Activated CD8-positive, alpha-beta memory T cell treated with anti-CD3 and anti-CD28 coated beads for 36 hours (primary cell): ENCODE data around the gene HDHD2. TPM values are rescaled to one million over a fixed set of nuclear protein-coding genes. Genes with fewer than 3 reads are reported as not detected.
"Not testable (repeated sequence)": the region's sequence is repeated elsewhere in the genome, so short reads cannot be mapped to it uniquely, and the experiment has no call there.

Experiments used
- CTCF ChIA-PET: fragments of 350-600 bp; sonication (Branson Sonifier 250); formaldehyde crosslinking; loops from one replicate; lab custom pipeline; 2021; ENCODE audit warnings: antibody characterized with exemption; lab: Charles Lee
- POLR2A ChIA-PET: fragments of 350-600 bp; sonication (Branson Sonifier 250); formaldehyde crosslinking; loops from one replicate; lab custom pipeline; 2021; ENCODE audit warnings: antibody characterized with exemption; lab: Charles Lee
- total RNA-seq, 2 experiments: library from RNA; stranded (reverse); gene quantifications; one replicate each; pipeline ENCODE4 v1.2.3, GENCODE V29; 2021

The HDHD2 gene, protein sequence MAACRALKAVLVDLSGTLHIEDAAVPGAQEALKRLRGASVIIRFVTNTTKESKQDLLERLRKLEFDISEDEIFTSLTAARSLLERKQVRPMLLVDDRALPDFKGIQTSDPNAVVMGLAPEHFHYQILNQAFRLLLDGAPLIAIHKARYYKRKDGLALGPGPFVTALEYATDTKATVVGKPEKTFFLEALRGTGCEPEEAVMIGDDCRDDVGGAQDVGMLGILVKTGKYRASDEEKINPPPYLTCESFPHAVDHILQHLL
- 10 to 100 TPM; 21.4 to 25.6 TPM for total RNA-seq

DNA sequence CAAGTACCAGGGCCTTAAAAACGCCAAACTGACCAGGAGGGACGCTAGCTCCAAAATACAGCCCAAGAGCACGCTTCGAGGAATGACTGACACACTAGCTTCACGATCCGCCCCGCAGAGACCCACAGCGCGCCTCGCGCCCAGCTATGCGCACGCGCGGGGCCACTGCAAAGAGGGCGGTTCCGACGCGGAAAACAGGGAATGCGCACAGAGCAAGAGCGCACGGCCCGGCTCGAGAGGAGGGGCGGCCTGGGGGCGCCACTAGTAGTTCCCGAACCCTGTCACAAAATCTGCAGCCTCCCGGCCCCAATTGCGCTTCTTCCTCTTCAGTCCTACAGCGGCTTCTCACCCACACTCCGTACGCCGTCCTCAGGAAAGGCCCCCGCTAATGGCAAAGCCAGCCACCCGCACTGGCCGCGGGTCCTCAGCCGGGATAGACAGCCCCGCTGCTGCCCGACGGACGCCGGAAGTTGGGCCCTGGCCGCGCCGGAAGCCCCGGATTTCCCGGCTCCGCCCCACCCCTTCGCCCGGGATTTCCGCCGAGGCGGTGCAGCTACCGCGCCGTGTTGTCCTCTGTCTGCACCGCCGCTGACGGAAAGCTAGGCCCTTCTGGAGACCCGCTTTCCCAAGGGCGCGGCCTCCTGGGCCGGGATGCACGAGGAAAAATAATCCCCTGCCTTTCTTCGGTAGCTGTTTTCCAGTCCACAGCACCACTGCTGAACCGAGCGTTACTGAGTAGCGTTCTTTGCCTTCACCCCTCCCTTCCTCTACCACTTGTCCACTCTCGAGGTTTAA, at the start of gene HDHD2:
TSS of gene HDHD2 (minus strand) at position 472 of the 795 bp plus-strand sequence. CDS start 14,061 bp downstream, outside the sequence.
- POLR2A ChIA-PET, result no interaction called here

DNA sequence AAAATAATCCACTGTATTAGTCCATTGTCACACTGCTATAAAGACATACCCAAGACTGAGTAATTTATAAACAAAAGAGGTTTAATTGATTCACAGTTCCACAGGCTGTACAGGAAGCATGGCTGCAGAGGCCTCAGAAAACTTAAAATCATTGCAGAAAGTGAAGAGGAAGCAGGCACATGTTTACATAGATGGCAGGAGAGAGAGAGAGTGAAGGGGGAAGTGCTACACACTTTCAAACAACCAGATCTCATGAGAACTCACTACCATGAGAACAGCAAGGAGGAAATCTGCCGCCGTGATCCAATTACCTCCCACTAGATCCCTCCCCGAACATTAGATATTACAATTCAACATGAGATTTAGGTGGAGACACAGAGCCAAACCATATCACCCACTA, 45.7 kb upstream of the HDHD2 start:
- CTCF ChIA-PET, result interaction anchor here (2.0 kb wide), 1 partner anchor 9 kb away, joined by 4 read pairs; no protein-coding TSS in a partner anchor
- POLR2A ChIA-PET, result not testable (repeated sequence)

More for the DNA sequence above, at the start of gene HDHD2:
- CTCF ChIA-PET, result interaction anchor here (1.0 to 1.6 kb wide), 6 partner anchors 18 to 55 kb away, joined by 3 to 6 read pairs (median 3); no protein-coding TSS in a partner anchor

DNA sequence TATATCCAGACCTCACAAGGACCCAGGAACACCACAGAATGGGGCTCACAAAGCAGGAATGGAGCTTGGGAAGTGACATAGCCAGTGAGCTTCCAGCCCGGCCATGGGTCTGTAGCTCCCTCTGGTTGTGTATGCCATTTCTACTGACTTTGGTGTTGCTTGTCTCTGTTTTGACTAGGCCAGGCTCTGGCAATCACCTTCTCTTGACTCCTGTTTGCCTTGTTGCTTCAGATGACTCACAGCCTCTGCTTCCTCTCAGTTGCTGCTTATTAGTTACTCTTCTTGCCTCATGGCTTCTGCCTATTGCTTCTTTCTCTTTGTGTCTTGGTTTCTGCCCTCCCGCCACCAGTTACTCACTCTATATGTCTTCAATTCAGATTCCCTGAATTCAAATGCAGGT, 41.7 kb upstream of the HDHD2 start:
- ChIA-PET POLR2A (no interaction called here), CTCF (no interaction called here)

DNA sequence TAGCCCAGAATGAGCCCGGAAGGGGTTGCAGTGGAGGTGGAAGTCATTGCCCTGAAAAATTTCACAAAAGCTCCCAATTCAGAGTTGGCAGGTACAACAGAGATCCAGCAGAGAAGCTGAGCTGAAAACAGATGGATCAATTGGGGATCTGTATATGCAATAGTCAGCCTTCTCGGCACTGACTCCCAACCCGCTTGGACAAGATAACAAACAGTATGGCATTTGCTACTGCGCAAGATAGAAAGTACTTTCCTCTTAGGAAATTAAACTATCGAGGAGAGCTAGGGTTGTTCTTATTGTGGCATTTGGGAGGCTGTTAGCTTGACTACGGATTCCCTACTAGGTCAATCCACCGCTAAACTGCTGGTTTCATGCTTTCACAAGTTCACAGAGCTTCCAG, 37.4 kb upstream of the HDHD2 start:
- ChIA-PET CTCF (interaction anchor here (1.5 kb wide), 1 partner anchor 18 kb away, joined by 3 read pairs; no protein-coding TSS in a partner anchor), POLR2A (no interaction called here)

DNA sequence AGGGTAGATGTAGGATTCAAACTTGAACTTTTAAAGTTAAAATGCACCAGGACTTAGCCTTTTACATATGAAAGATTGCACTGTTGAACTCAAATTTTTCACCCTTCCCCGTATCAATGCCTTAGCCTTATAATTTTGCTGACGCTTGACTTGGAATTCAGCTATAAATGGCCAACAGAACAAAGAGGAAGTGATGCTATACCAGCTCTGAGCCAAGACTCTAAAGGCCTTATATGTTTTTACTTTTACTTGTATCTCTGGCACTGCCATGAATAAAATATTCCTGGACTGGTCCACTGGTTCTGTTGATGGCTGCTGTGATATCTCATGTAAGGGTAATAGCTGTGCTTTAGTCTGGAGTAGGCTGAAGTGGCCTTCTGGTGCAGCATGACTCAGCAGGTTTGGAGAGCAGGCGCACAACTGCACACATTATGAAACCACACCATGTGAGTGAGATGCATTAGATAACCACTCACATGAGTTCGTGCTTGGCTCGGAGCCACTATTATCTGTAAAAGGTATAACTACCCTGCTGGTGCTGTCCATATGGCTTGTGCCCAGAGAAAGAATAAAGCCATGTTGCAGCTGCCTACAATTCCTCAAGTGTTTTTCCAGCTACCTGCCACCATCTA, 34.2 kb upstream of the HDHD2 start:
- ChIA-PET POLR2A (no interaction called here), CTCF (interaction anchor here (1.2 kb wide), 1 partner anchor 35 kb away, joined by 3 read pairs; no protein-coding TSS in a partner anchor)

DNA sequence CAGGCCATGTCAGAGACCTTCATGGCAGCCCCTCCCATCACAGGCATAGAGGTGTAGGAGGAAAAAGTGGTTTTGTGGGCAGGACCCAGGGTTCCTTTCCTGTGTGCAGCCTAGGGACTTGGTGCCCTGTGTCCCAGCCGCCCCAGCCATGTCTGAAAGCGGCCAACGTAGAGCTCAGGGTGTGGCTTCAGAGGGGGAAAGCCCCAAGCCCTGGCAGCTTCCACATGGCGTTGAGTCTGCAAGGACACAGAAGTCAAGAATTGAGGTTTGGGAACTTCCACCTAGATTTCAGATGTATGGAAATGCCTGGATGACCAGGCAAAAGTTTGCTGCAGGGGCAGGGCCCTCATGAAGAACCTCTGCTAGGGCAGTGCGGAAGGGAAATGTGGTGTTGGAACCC, 31.9 kb upstream of the HDHD2 start:
- POLR2A ChIA-PET, CTCF ChIA-PET: not testable (repeated sequence)

DNA sequence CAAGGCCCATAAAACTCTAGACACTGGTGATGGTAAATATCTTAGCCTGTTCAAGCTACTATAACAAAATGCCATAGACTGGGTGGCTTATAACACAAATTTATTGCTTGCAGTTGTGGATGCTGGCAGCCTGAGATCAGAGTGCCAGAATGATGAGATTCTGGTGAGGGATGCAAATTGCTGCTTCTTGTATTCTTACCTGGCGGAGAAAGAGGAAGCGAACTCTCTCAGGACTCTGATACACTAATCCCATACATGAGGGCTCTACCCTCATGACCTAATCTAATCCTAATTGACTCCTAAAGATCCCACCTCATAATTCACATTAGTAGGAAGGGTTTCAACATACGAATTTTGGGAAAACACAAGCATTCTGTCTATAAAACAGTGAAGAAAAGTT, 30.5 kb upstream of the HDHD2 start:
- ChIA-PET POLR2A (no interaction called here), CTCF (no interaction called here)

DNA sequence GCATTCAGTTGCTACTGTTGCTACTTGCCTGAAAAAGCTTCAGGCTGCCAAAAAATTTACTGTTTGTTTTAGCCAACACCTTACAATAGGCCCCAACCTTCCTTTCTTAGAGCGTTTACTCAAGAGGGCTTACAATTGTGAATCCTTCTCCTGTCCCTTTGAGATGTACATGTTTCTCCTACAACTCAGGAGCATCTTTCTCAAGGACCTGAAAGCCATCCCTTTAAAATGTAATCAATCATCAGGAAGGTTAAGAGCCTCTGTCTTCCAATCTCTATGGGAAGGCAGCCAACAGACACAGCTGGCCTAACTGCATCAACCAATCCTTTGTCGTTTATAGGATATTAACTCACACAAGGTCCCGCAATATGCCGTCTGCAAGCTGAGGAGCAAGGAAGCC, 29.2 kb upstream of the HDHD2 start:
- CTCF ChIA-PET, result interaction anchor here (0.6 kb wide), 1 partner anchor 552 kb away, joined by 4 read pairs; no protein-coding TSS in a partner anchor
- POLR2A ChIA-PET, result no interaction called here

DNA sequence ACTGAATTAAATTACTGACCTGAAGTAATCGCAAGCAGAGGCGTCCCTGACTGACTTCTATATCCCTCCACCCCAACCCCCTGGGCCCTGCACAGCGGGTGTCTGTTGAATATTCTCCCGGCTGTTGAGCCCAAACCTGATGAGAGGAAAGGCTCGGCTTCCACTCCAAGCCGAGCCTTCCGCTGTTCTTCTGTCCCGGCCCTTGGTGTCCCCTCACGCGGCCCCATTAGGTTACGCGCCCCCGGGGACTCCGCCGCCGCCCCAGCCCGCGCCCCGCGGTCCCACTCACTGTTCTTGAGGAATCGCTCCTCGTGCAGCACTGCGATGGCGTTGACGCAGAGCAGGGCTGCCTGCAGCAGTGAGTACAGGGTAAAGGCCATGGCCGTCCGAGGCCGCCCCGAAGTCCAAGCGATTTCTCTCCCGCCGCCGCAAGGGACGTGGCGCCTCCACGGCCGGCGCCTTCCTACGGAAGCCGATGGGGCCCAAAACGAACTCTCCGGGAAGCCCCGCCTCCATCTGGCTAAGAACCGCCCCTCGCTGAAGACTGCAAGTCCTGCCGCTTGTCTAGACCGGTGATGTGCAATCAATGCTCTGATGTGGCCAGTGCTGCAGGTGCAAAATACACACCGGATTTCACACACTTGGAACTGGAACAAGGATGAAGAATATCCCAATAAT, 25.7 kb upstream of the HDHD2 start, which contains the start of gene IER3IP1:
TSS of gene IER3IP1 (minus strand) at position 467 of the 678 bp plus-strand sequence. CDS start at position 380, 87 bp downstream.
- POLR2A ChIA-PET, result no interaction called here
- CTCF ChIA-PET, result no interaction called here

DNA sequence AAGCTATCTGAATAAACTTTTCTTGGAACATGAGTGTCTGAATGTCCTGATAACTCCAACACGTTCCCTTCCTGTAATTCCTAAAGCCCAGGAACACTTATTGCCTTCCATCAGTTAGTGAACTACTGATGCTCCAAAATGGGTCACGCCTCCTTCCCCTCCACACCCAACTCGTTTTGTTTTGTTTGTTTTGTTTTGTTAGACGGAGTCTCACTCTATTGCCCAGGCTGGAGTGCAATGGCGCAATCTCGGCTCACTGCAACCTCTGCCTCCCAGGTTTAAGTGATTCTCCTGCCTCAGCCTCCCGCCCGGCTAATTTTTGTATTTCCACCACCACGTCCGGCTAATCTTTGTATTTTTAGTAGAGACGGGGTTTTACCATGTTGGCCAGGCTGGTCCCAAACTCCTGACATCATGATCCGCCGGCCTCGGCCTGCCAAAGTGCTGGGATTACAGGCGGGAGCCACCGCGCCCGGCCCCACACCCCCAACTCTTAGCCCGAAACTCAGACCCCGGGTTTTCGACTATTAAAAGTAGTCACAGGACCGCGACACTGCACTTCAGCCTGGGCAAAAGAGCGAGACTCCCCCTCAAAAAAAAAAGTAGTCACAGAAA, 25.1 kb upstream of the HDHD2 start:
- ChIA-PET POLR2A (no interaction called here), CTCF (no interaction called here)

DNA sequence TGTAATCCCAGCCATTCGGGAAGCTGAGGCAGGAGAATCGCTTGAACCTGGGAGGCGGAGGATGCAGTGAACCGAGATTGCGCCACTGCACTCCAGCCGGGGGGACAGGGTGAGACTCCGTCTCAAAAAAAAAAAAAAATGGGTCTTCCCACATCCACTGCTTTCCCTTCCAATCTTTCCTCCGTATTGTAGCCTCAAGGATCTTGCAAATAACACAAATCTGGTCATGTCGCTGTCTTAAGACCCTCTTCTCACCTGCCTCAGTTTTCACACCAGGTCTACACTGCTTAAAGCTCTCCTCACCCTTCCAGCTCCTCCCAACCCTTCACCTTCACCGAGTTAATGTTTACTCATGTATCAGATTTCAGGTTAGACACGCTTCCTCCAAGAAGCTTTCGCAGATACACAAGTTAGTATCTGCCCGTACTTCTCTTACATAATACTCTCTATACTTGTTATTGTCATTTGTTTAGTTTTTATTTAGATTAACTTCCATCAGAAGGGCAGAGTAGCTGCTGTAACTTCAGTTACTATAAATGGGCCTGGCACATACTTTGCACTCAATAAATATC, 24.3 kb upstream of the HDHD2 start:
- ChIA-PET CTCF (no interaction called here), POLR2A (interaction anchor here (0.7 kb wide), 1 partner anchor 168 kb away, joined by 4 read pairs; no protein-coding TSS in a partner anchor)

DNA sequence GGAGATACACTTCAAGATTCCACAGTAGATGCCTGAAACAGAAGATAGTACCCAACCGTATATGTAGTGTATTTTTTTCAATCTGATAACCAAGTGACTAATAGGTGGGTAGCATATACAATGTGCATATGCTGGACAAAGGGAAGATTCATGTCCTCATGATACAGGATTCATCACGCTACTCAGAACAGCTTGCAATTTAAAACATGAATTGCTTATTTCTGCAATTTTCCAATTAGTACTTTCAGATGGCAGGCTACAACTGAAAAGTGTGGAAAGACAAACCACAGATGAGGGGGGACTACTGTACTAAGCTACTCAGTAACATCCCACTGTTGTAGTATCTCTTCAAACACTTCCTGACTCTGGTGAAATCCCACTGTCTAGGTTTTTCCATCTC, 22.2 kb upstream of the HDHD2 start:
- POLR2A ChIA-PET, result no interaction called here
- CTCF ChIA-PET, result interaction anchor here (1.5 kb wide), 1 partner anchor 22 kb away, joined by 3 read pairs; the partner anchor contains the start of gene HDHD2

DNA sequence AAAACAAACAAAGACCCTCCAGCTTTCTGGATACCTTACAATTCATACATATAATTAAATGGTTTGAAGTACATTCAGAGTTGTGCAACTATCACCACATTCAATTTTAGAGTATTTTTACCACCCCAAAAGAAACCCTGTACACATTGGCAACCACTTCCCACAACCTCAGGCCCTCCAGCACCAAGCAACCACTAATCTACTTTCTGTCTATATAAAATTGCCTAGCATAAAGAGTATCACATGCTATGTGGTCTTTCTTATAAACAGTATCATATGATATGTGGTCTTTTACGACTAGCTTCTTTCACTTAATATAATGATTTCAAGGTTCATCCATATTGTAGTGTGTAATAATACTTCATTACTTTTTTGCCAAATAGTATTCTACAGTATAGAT, 18.6 kb upstream of the HDHD2 start:
- CTCF ChIA-PET, result no interaction called here
- POLR2A ChIA-PET, result interaction anchor here (0.7 kb wide), 1 partner anchor 145 kb away, joined by 4 read pairs; no protein-coding TSS in a partner anchor

DNA sequence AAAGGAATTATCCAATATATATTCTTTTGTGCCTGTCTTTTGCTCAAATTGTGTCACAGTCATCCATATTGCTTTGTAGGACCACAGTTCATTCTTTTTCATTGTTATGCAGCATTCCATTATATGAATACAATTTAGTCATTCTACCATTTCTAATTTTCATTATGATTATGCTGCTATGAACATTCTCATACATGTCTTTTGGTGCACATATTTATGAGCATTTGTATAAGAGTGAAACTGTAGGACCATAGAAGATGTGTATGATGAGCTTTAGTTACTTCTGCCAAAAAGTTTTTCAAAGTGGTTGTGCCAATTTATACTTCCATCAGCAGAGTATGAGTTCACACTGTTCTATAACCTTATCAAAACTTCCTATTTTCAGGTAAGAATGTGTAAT, 18.2 kb upstream of the HDHD2 start:
- ChIA-PET POLR2A (interaction anchor here (0.7 kb wide), 1 partner anchor 145 kb away, joined by 4 read pairs; no protein-coding TSS in a partner anchor), CTCF (interaction anchor here (0.6 kb wide), 1 partner anchor 18 kb away, joined by 3 read pairs; the partner anchor contains the start of gene HDHD2)

DNA sequence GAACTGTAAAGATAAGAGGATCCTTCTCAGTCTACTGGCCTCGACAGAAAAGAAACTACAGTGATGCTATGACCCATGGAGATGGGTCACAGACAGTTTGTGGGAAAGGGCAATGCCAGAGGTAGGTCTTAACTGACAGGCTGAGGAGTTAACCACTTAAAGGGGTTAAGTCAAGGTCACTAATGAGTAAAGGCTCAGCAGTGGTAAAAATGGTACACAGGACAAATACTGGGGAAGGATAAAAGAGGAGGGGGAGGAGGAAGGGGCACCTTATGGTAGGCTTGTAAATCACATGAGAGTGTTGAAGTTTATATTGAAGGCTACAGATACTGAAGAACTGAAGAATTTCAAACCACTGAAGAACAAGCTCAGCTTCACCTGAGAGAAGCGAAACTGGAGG, 16.0 kb upstream of the HDHD2 start:
- ChIA-PET POLR2A (no interaction called here), CTCF (no interaction called here)

DNA sequence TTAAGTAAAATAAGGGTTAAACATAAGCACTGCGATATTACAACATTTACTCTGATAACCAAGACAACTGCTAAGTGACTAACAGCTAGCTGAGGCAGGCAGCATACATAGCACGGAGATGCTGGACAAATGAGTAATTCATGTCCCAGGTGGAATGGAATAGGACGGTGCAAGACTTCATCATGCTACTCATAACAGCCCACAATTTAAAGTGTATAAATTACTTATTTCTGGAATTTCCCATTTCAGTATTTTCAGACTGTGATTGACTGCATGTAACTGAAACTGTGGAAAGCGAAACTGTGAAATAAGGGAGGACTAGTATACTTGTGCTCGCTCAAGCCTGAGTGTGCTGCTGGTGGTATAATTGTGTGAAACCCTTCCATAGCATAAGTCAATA, 12.9 kb upstream of the HDHD2 start:
- ChIA-PET CTCF (no interaction called here), POLR2A (no interaction called here)

DNA sequence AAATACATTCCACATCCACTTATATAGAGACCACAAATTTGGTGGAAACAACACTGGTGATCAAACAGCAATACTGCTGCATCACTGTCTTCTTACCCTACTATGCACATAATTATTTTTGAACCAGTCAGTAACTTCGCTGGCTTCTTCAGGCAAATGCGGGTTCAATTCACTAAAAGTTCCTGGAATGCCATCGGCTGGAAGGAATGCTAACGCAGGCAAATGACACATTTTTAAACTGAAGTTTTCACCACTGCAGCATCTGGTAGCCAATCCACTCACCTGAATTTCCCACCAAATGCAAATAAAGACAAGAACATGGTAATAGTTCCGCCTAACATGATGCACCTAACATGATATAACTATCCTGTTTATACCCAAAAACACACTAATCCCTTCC, 10.0 kb upstream of the HDHD2 start:
- POLR2A ChIA-PET, result no interaction called here
- CTCF ChIA-PET, result no interaction called here

DNA sequence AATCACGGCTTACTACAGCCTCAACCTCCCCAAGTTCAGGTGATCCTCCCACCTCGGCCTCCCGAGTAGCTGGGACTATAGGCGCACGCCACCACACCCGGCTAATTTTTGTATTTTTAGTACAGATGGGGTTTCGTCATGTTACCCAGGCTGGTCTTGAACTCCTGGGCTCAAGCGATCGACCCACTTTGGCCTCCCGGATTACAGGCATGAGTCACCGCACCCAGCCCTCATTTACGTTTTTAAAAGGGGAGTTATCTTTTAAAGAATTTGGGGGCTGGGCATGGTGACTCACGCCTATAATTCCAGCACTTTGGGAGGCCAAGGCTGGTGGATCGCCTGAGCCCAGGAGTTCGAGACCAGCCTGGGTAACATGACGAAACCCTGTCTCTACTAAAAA, 8.1 kb upstream of the HDHD2 start:
- POLR2A ChIA-PET, CTCF ChIA-PET: not testable (repeated sequence)
